A673 (cell line): ENCODE measurements around the gene CDKN1A. TPM values are rescaled to one million over a fixed set of nuclear protein-coding genes. Genes with fewer than 3 reads are reported as not detected.

Source experiments
- BruUV-seq: library from RNA; stranded (reverse); fragments of 400-500 nt; replicated peaks from 2 replicates; lab custom pipeline; 2021; lab: Mats Ljungman, UMichigan
- CTCF ChIA-PET: fragments of 300-600 bp; sonication (Branson Sonifier 250); formaldehyde crosslinking; loops from one replicate; lab custom pipeline; 2022; ENCODE audit warnings: antibody characterized with exemption; lab: Charles Lee
- POLR2A ChIA-PET: fragments of 300-600 bp; sonication (Branson Sonifier 250); formaldehyde crosslinking; loops from one replicate; lab custom pipeline; 2022; ENCODE audit warnings: antibody characterized with exemption; ENCODE audit not compliant: low non-redundant PET; lab: Charles Lee
- DNase-seq: peaks from one replicate; pipeline ENCODE4 v3.0.0-alpha.2; 2015; ENCODE audit warnings: low spot score
- H3K27ac ChIP-seq: fragments of 200-600 bp; sonication (generic); 2 replicates; pipeline ENCODE4 v1.5.1; 2016; ENCODE audit warnings: mixed run types, low read depth, mild to moderate bottlenecking, mixed read lengths, antibody characterized with exemption, low read length; ENCODE audit not compliant: poor library complexity, severe bottlenecking
- H3K27me3 ChIP-seq: fragments of 200-600 bp; sonication (generic); replicated peaks from 2 replicates; pipeline ENCODE4 v1.6.1; 2017; ENCODE audit warnings: mixed run types, low read depth, mild to moderate bottlenecking, mixed read lengths, antibody characterized with exemption, low read length; ENCODE audit not compliant: insufficient read depth, poor library complexity
- H3K36me3 ChIP-seq: fragments of 200-600 bp; sonication (generic); 2 replicates; pipeline ENCODE4 v1.6.1; 2016; ENCODE audit warnings: mixed run types, mild to moderate bottlenecking, mixed read lengths, antibody characterized with exemption, low read length; ENCODE audit not compliant: insufficient read depth, poor library complexity, severe bottlenecking
- H3K4me1 ChIP-seq: fragments of 200-600 bp; sonication (generic); 2 replicates; pipeline ENCODE4 v1.6.1; 2017; ENCODE audit warnings: mixed run types, mild to moderate bottlenecking, mixed read lengths, antibody characterized with exemption, low read length; ENCODE audit not compliant: insufficient read depth, poor library complexity, severe bottlenecking
- H3K4me3 ChIP-seq: fragments of 200-600 bp; sonication (generic); 2 replicates; pipeline ENCODE4 v1.5.1; 2016; ENCODE audit warnings: low read depth, mixed run types, mild to moderate bottlenecking, mixed read lengths, low read length; ENCODE audit not compliant: poor library complexity, severe bottlenecking
- H3K9me3 ChIP-seq: fragments of 200-600 bp; sonication (generic); 2 replicates; pipeline ENCODE4 v1.6.1; 2016; ENCODE audit warnings: mixed run types, low read depth, mild to moderate bottlenecking, mixed read lengths, antibody characterized with exemption, low read length; ENCODE audit not compliant: poor library complexity, severe bottlenecking
- CTCF ChIP-seq: fragments of 300-800, 200-600 bp; sonication (generic); conservative IDR thresholded peaks from 2 replicates; pipeline ENCODE4 v1.5.1; 2017; ENCODE audit warnings: low read depth, mild to moderate bottlenecking, antibody characterized with exemption, low read length, moderate library complexity, mixed read lengths
- EZH2 ChIP-seq: fragments of 200-600 bp; sonication (generic); IDR thresholded peaks from 2 replicates; pipeline ENCODE4 v1.6.1; 2017; ENCODE audit warnings: borderline replicate concordance, low read depth, mild to moderate bottlenecking, mixed read lengths, antibody characterized with exemption, low read length; ENCODE audit not compliant: poor library complexity, severe bottlenecking
- intact Hi-C: fragments of 100-400 bp; cut with micrococcal nuclease; formaldehyde crosslinking; loops from one replicate; pipeline ENCODE4 v1.10.0; 2022; ENCODE audit not compliant: unreplicated experiment
- total RNA-seq: library from RNA; stranded (reverse); gene quantifications from 2 replicates; pipeline ENCODE4 v1.2.3, GENCODE V29; 2021

CDKN1A gene
- total RNA-seq, 1 experiment from 2014 or later = 33.6 TPM

- H3K27ac ChIP-seq = no peak overlapping the region
- BruUV-seq = no TSS peak
- no peak overlapping the region for H3K4me3 ChIP-seq
- ChIA-PET POLR2A (no interaction called here), CTCF (interaction anchor here (1.0 kb wide), 1 partner anchor 110 kb away, joined by 5 read pairs; no protein-coding TSS in a partner anchor)
- H3K27me3 ChIP-seq = no peaks in the 10 kb centered on the region
- H3K9me3 ChIP-seq = no peaks in the 10 kb centered on the region
- intact Hi-C loops = loop anchor here (1.0 kb wide), 1 partner anchor 101 kb away; no protein-coding TSS in a partner anchor
- DNase-seq = peak; percentile 58
- H3K36me3 ChIP-seq = no peaks in the 10 kb centered on the region
- TF ChIP-seq CTCF = peak; percentile 66
- TF ChIP-seq EZH2 = no peak
- H3K4me1 ChIP-seq = peaks cover 8% of the 10 kb centered on the region
Observed at GRCh38 chr6:36724514-36725390, 46.2 kb downstream of the CDKN1A start.

- intact Hi-C loops = no loop called here
- H3K36me3 ChIP-seq = no peaks in the 10 kb centered on the region
- no peak for TF ChIP-seq CTCF
- TF ChIP-seq EZH2 = no peak
- no peak for DNase-seq
- H3K27ac ChIP-seq = no peak overlapping the region
- no peaks in the 10 kb centered on the region for H3K27me3 ChIP-seq
- ChIA-PET CTCF (no interaction called here), POLR2A (no interaction called here)
- no peaks in the 10 kb centered on the region for H3K9me3 ChIP-seq
- no TSS peak for BruUV-seq
- H3K4me3 ChIP-seq = no peak overlapping the region
- H3K4me1 ChIP-seq = peaks cover 8% of the 10 kb centered on the region
Observed at GRCh38 chr6:36725581-36725980, 47.1 kb downstream of the CDKN1A start.

- intact Hi-C loops = no loop called here
- POLR2A ChIA-PET = no interaction called here
Observed at GRCh38 chr6:36727505-36728021, 49.0 kb downstream of the CDKN1A start.

More at GRCh38 chr6:36727505-36728021, 49.0 kb downstream of the CDKN1A start:
- Histone ChIP-seq H3K4me3 (no peak overlapping the region), H3K4me1 (peaks cover 8% of the 10 kb centered on the region), H3K9me3 (no peaks in the 10 kb centered on the region), H3K27me3 (no peaks in the 10 kb centered on the region), H3K36me3 (no peaks in the 10 kb centered on the region), H3K27ac (no peak overlapping the region)
- no peak for TF ChIP-seq CTCF
- no peak for TF ChIP-seq EZH2
- DNase-seq = no peak
- CTCF ChIA-PET = no interaction called here
- no TSS peak for BruUV-seq
